ENCODE measurements around the gene PDE1A.

PDE1A gene

DNA sequence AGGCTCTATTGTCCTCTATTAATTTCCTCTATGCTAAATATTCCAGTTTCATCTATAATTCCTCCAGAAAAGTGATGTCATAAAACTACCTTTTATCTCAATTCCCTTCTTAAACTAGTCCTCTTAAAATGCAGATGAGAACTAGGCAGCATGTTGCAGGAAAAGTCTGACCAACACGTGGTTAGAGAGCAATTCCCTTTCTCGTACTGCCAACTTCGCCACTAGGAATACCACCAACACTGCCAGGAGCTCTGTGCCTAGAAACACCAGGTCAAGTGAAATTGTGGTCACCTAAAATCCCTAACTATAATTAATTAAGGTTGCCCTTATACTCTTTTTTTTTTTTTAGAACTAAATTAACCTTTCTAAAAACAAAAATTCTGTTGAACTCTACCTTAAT, 313.5 kb downstream of the PDE1A start:
- no peaks in the 10 kb centered on the region for H3K36me3 ChIP-seq
- H3K9me3 ChIP-seq: no peaks in the 10 kb centered on the region
- no peaks in the 10 kb centered on the region for H3K27me3 ChIP-seq
- no peak for DNase-seq
- no peak overlapping the region for H3K4me3 ChIP-seq (ENCODE audit: low read depth, low read length)
- TF ChIP-seq, protein P1, sequence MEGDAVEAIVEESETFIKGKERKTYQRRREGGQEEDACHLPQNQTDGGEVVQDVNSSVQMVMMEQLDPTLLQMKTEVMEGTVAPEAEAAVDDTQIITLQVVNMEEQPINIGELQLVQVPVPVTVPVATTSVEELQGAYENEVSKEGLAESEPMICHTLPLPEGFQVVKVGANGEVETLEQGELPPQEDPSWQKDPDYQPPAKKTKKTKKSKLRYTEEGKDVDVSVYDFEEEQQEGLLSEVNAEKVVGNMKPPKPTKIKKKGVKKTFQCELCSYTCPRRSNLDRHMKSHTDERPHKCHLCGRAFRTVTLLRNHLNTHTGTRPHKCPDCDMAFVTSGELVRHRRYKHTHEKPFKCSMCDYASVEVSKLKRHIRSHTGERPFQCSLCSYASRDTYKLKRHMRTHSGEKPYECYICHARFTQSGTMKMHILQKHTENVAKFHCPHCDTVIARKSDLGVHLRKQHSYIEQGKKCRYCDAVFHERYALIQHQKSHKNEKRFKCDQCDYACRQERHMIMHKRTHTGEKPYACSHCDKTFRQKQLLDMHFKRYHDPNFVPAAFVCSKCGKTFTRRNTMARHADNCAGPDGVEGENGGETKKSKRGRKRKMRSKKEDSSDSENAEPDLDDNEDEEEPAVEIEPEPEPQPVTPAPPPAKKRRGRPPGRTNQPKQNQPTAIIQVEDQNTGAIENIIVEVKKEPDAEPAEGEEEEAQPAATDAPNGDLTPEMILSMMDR (IDR thresholded peaks at IDR 0.05; ENCODE audit: low read depth, low read length): no peak
- H3K4me1 ChIP-seq: no peaks in the 10 kb centered on the region

DNA sequence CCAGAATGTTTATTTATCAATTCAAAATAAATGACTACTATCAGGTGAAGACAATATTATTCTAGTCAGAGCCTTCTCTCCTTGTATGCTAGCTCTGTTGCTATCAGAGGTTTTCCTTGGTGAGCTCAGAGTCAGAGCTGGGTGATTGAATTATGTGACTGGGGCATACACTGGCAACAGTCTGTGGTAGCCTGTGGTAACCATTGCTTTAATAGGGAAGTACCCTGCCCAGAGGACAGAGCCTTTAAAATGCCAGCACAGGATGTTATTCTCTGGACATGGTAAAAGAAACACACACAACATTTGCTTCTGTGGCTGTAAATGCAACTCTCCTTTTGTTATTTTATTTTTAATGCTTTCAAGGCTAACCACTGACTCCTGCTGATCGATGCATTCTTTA, 316.5 kb downstream of the PDE1A start:
- no peak for DNase-seq
- no peaks in the 10 kb centered on the region for H3K36me3 ChIP-seq
- no peak overlapping the region for H3K4me3 ChIP-seq (ENCODE audit: low read depth, low read length)
- no peaks in the 10 kb centered on the region for H3K4me1 ChIP-seq
- H3K9me3 ChIP-seq: no peaks in the 10 kb centered on the region
- H3K27me3 ChIP-seq: no peaks in the 10 kb centered on the region
- TF ChIP-seq, protein P1 (IDR thresholded peaks at IDR 0.05; ENCODE audit: low read depth, low read length): no peak

DNA sequence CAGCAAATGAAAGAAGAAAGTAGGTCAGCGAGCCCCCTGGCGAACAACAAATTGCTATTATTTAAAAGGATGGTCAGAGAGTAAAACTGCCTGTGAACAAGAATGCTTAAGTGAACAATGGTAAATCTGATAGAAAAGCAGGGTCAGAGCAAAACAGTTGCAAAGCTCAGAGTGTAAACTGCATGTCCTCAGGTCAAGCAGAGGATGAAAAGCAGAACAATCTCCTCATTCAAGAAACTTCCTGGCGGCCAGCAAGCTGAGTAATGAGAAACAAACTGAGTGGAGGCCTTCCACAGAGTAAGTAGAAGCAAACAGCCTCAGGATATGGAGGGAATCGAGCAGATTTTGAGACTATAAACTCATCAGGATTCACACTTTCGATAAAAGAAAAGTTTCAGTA, 323.3 kb downstream of the PDE1A start:
- DNase-seq: no peak
- no peaks in the 10 kb centered on the region for H3K36me3 ChIP-seq
- no peaks in the 10 kb centered on the region for H3K9me3 ChIP-seq
- no peaks in the 10 kb centered on the region for H3K27me3 ChIP-seq
- H3K4me1 ChIP-seq: no peaks in the 10 kb centered on the region
- H3K4me3 ChIP-seq (ENCODE audit: low read depth, low read length): no peak overlapping the region
- TF ChIP-seq, protein P1 (IDR thresholded peaks at IDR 0.05; ENCODE audit: low read depth, low read length): no peak

DNA sequence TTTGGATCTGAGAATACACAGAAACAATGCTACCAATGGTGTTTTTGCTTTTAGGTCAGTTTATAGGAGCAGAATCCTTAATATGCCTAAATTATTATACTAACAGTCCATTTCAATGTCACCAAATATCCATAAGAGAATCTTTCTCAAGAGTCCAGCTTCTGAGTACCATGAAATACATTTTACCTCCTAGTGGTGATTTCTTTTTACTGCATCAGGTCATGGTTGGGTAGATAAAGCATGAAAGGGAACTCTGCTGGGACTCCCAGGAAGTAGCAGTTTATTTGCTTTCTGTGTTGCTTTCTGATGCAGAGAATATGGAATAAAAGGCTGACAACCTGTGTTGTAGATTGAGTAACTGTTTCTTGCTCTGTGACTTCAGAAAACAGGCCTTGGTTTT, 325.6 kb downstream of the PDE1A start:
- TF ChIP-seq, protein P1 (IDR thresholded peaks at IDR 0.05; ENCODE audit: low read depth, low read length): peak; percentile 16; the same call in 1 of the 2 replicates
- no peak for DNase-seq
- no peaks in the 10 kb centered on the region for H3K9me3 ChIP-seq

DNA sequence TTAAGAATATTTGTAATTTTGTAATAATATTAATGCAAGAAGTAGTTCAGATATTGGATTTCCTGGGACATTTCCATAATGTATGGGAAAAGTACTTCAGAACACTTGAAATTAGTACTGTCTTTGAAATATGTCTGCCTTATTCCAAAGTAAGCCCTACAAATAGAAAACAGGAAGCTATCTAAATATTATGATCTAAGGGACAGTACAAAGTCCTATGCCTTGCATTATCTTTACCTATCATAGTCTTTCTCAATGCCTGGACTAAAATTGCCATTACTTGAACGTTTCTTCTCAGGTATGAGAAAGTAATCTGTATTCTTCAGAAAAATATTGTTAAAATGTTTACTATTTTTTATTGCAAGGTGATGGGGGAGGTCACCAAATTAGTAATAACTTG, 328.2 kb downstream of the PDE1A start:
- TF ChIP-seq, protein P1 (IDR thresholded peaks at IDR 0.05; ENCODE audit: low read depth, low read length): no peak
- Histone ChIP-seq H3K4me3 (ENCODE audit: low read depth, low read length) (no peak overlapping the region), H3K36me3 (no peaks in the 10 kb centered on the region), H3K27me3 (no peaks in the 10 kb centered on the region), H3K9me3 (no peaks in the 10 kb centered on the region), H3K4me1 (no peaks in the 10 kb centered on the region)
- DNase-seq: no peak

More for the DNA sequence above, 325.6 kb downstream of the PDE1A start:
- Histone ChIP-seq H3K4me3 (ENCODE audit: low read depth, low read length) (no peak overlapping the region), H3K36me3 (no peaks in the 10 kb centered on the region), H3K27me3 (no peaks in the 10 kb centered on the region), H3K4me1 (no peaks in the 10 kb centered on the region)

DNA sequence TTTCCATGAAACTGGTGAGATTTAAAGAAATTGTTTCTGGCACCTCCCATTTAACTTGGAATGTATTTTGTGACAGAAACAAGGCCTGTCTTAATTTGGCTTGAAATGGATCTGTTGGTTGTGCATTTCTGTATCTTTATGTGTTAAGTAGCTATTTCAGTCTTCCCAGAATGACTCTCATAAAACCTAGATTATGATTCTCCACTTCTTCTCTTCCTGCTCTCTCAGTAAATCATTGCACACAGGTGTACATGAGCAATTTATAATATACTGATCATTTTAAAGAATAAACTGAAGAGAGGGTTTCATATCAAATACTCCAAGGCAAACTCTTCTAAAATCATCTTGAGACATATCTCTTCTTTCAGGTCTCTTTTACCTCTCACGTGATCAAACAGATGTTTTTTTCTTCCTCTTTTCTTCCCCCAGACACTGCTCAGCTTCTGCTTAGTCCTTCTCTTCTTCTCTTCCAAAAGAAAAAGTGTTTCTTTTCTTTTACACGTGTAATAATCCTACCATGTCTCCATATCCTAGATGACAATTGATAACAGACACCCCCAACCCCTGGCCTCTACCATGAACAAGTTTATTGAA, 329.2 kb downstream of the PDE1A start:
- H3K4me1 ChIP-seq: no peaks in the 10 kb centered on the region
- no peak overlapping the region for H3K4me3 ChIP-seq (ENCODE audit: low read depth, low read length)
- no peaks in the 10 kb centered on the region for H3K27me3 ChIP-seq
- H3K36me3 ChIP-seq: no peaks in the 10 kb centered on the region
- no peak for DNase-seq
- TF ChIP-seq, protein P1 (IDR thresholded peaks at IDR 0.05; ENCODE audit: low read depth, low read length): no peak
- H3K9me3 ChIP-seq: no peaks in the 10 kb centered on the region

Measured in BE2C (cell line).